GM10248 (cell line): ENCODE measurements around the gene MYBBP1A.

ENCODE experiments used
- CTCF ChIA-PET: fragments of 300-600 bp; sonication (Branson Sonifier 250); formaldehyde crosslinking; extraction: SDS; loops from one replicate; lab custom pipeline; 2021; ENCODE audit warnings: antibody characterized with exemption; lab: Yijun Ruan, JAX
- POLR2A ChIA-PET: fragments of 350-650 bp; sonication (Branson Sonifier 250); formaldehyde crosslinking; extraction: SDS; loops from one replicate; lab custom pipeline; 2020; ENCODE audit warnings: antibody characterized with exemption; lab: Yijun Ruan, JAX
- DNase-seq: peaks from one replicate; pipeline ENCODE4 v3.0.0; 2012; ENCODE audit errors: extremely low spot score
- CTCF ChIP-seq: IDR thresholded peaks from 2 replicates; pipeline ENCODE4 v1.5.1; 2012; ENCODE audit warnings: mild to moderate bottlenecking, low read depth; ENCODE audit errors: extremely low read depth, missing control alignments, control extremely low read depth

Gene MYBBP1A

GRCh38 chr17:4509401-4509800 lies 45.8 kb downstream of the MYBBP1A start:
- DNase-seq, result peak; percentile 65
- ChIA-PET POLR2A (no interaction called here), CTCF (no interaction called here)
- no peak for TF ChIP-seq CTCF

- ChIA-PET POLR2A (no interaction called here), CTCF (interaction anchor here (2.6 kb wide), 1 partner anchor 59 kb away, joined by 9 read pairs; no protein-coding TSS in a partner anchor)
- no peak for TF ChIP-seq CTCF
- DNase-seq, result no peak
Observed at GRCh38 chr17:4508207-4508606, 47.0 kb downstream of the MYBBP1A start.

GRCh38 chr17:4507361-4508111 lies 47.6 kb downstream of the MYBBP1A start:
- no peak for TF ChIP-seq CTCF
- ChIA-PET POLR2A (no interaction called here), CTCF (interaction anchor here (2.6 kb wide), 1 partner anchor 59 kb away, joined by 9 read pairs; no protein-coding TSS in a partner anchor)
- no peak for DNase-seq

- POLR2A ChIA-PET, result no interaction called here
- CTCF ChIA-PET, result interaction anchor here (2.6 kb wide), 1 partner anchor 60 kb away, joined by 9 read pairs; no protein-coding TSS in a partner anchor
- TF ChIP-seq CTCF, result no peak
- no peak for DNase-seq
Observed at GRCh38 chr17:4506892-4507291, 48.3 kb downstream of the MYBBP1A start.

- CTCF ChIA-PET, result no interaction called here
- POLR2A ChIA-PET, result no interaction called here
- TF ChIP-seq CTCF, result no peak
- no peak for DNase-seq
Observed at GRCh38 chr17:4506175-4506813, 48.9 kb downstream of the MYBBP1A start.

- ChIA-PET CTCF (interaction anchor here (1.1 to 1.3 kb wide), 3 partner anchors 9 to 84 kb away, joined by 3 to 4 read pairs (median 3); no protein-coding TSS in a partner anchor), POLR2A (no interaction called here)
- TF ChIP-seq CTCF, result no peak
- no peak for DNase-seq
Observed at GRCh38 chr17:4505187-4505586, 50.0 kb downstream of the MYBBP1A start.
